NCI-H82 treated with DMSO at 0.1 percent for 48 hours (cell line): ENCODE results near the gene SCNN1B.
"Not testable (repeated sequence)": the region's sequence is repeated elsewhere in the genome, so short reads cannot be mapped to it uniquely, and the experiment has no call there.

Experiments used
- DNase-seq: peaks from one replicate; lab custom pipeline; 2025; ENCODE audit not compliant: unreplicated experiment; lab: John Stamatoyannopoulos, UW

SCNN1B gene

DNA sequence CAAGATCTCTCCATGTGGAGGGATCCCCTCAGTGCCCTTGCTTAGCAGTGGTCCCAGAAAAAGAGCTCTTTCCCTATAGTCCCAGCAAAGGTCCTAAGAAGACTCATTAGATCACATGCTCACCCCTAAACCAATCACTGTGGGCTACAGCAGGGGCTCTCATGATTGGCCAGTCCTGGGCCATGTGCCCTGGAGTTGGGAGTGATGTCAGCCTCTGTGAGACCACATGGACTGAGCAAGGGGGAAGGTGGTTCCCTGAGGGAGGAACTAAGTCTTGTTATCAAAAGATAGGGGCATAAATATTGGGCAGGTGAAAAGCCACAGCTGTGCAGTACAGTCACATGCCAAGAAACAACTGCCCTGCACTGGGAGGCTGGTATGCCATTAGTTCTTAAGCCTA lies 51.3 kb downstream of the SCNN1B start:
- DNase-seq: no peak

- no peak for DNase-seq
Measured at GRCh38 chr16:23354246-23354645, 52.1 kb downstream of the SCNN1B start.

- no peak for DNase-seq
Measured at GRCh38 chr16:23355106-23355670, 53.1 kb downstream of the SCNN1B start.

DNA sequence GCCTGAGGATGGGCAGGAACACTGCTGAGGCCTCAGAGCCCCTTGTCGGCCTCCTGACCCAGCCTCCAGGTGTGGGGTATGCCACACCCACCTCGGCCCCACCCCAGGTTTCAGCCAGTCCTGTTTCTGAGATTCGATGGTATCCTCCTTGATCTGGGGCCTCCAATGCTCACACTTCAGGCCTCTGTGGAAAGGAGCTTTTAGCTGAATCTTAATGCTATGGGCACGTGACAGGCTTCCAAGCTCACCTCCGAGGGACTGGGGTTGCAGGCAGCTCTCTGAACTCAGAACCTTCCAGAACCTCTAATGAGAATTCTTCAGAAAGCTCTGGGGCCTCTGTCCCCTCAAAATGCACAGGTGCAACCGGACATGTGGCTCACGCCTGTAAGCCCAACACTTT lies 54.8 kb downstream of the SCNN1B start:
- DNase-seq: no peak

- no peak for DNase-seq
Measured at GRCh38 chr16:23357761-23358290, 55.7 kb downstream of the SCNN1B start.

- DNase-seq: no peak
Measured at GRCh38 chr16:23359092-23359760, 57.1 kb downstream of the SCNN1B start.

- no peak for DNase-seq
Measured at GRCh38 chr16:23362460-23363317, 60.6 kb downstream of the SCNN1B start.

- DNase-seq: no peak
Measured at GRCh38 chr16:23365602-23366240, 63.6 kb downstream of the SCNN1B start.

DNA sequence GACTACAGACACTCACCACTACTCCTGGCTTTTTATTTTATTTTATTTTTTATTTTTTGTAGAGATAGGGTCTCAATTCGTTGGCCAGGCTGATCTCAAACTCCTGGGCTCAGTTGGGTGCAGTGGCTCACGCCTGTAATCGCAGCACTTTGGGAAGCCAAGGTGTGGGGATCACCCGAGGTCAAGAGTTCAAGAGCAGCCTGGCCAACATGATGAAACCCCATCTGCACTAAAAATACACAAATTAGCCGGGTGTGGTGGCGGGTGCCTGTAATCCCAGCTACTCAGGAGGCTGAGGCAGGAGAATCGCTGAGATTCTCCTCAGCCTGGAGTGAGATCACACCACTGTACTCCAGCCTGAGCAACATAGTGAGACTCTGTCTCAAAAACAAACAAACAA lies 64.2 kb downstream of the SCNN1B start:
- DNase-seq: not testable (repeated sequence)

DNA sequence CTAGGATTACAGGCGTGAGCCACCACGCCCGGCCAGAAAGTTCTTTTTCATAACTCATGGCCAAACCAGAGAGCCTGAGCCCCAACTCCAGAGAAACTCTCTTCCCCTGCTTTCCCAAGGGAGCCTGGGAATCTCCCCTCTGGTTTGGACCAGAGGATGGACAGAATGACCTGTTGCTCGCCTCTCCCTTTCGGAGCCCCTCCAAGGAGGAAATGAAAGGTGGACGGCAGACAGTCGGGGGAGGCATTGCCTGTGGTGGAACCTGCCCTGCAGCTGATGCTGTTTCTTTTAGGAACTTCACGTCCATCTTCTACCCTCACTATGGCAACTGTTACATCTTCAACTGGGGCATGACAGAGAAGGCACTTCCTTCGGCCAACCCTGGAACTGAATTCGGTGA lies 65.5 kb downstream of the SCNN1B start:
- DNase-seq: no peak

- no peak for DNase-seq
Measured at GRCh38 chr16:23367988-23368387, 65.9 kb downstream of the SCNN1B start.

DNA sequence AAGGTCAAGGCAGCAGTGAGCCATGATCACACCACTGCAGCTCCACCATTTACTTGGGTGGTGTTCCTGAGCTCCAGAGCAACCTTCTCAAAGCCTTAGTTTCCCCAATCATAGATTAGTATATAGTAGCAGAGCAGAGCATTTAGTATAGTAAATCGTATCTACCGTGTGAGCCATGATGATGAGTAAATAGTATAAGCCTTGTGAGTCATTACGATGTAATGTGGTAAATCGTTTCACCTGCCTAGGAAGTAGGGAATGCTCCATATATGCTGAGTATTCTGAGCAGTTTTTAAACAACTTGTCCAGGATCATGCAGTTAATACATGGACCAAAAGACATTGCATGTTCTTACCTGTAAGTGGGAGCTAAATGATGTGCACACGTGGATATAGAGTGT lies 66.4 kb downstream of the SCNN1B start:
- no peak for DNase-seq

GRCh38 chr16:23369416-23369815 lies 67.3 kb downstream of the SCNN1B start:
- DNase-seq: no peak

DNA sequence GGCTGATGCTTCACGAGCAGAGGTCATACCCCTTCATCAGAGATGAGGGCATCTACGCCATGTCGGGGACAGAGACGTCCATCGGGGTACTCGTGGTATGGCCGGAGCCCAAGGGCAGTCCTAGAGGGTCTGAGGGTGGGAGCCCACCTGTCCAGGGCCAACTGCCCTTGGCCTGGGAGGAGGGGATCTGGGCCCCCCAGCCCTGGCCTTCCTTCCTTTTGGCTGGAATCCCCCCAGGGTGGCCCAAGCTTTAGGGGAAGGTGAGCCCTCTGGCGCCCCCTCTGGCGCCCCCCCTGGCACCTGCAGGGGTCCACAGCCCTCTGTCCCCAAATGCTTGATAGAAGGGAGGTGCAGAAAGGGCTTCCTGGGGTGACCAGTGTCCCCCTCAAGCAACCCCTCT lies 69.3 kb downstream of the SCNN1B start:
- no peak for DNase-seq

GRCh38 chr16:23373436-23374219 lies 71.5 kb downstream of the SCNN1B start:
- no peak for DNase-seq

DNA sequence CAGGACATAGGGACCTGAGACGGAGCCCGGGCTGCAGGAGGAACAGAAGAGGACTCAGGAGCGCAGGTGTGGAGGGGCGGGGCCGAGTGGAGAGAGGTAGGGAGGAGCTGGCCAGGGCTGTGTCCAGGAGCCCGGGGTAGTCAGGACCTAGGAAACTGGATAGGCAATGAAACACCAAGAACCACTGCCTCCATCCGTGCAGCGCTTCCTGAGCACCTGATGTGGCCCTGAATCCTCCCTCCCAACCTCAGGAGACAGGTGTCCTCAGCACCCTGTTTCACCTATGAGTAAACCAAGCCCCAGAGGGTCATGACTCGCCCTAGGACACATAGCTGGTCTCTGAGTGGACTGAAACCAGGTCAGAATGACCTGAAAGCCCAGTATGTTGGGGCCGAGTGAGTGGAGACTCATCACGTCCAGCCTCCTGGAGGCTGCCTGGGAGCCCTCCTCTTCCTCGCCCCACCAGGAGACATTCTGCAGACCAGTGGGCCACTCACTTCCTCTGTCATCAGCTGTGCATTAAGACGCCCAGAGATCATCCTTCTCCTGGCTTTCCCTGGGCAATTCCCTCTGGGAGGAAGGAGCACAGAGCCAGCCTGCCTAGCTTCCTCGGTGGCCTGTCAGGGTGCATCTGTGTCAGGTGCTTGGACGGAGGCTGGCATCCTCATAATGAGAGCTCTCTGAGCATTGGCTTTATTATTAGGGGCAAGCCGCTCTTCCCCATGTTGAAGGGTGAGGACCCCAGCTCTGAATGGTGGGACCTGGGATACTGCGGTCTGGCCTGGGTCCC lies 72.8 kb downstream of the SCNN1B start:
- DNase-seq: no peak

DNA sequence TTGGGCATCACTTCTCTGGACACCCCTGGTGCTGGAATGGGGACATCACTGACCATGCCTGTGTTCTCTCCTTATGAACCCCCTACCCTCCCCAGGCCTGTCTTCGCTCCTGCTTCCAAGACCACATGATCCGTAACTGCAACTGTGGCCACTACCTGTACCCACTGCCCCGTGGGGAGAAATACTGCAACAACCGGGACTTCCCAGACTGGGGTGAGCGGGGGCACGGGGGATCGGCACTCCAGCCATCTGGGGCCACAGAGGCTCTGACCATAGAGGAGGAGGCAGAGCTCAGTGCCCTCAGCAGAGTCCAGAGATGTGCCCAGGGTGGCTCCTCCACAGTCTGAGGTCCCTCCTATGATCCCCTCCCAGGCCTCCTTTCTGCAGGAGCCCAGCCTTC lies 73.5 kb downstream of the SCNN1B start:
- DNase-seq: no peak

GRCh38 chr16:23377071-23377931 lies 75.2 kb downstream of the SCNN1B start:
- no peak for DNase-seq

GRCh38 chr16:23378256-23378655 lies 76.2 kb downstream of the SCNN1B start:
- DNase-seq: no peak
